HG03521 (cell line): Measurements from ENCODE around the gene EDARADD.
"Not testable (repeated sequence)": the region's sequence is repeated elsewhere in the genome, so short reads cannot be mapped to it uniquely, and the experiment has no call there.

ENCODE experiments used
- ATAC-seq: cut with Tn5 transposase; IDR thresholded peaks from one replicate; pipeline ENCODE4 v1.9.1; 2021; ENCODE audit warnings: mild to moderate bottlenecking, moderate library complexity; ENCODE audit not compliant: unreplicated experiment

Gene EDARADD

GRCh38 chr1:236429715-236430274 lies 35.7 kb downstream of the EDARADD start:
- no peak for ATAC-seq

DNA sequence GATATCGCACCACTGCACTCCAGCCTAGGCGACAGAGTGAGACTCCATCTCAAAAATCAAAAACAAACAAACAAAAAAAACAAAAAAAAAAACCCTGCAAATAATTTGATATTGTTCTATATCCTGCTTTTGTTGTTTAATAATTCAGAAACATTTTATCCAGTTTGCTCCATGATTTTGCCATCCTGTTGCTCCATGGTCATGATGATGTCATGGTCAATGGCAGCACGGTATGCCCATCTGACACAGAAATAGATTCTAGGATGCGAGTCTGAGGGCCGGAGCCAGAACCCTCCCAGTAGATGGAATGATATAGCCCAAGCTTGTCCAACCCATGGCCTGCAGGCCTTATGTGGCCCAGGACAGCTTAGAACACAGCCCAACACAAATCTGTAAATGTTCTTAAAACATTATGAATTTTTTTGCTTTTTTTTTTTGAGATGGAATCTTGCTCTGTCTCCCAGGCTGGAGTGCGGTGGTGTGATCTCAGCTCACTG lies 39.8 kb downstream of the EDARADD start:
- no peak for ATAC-seq

DNA sequence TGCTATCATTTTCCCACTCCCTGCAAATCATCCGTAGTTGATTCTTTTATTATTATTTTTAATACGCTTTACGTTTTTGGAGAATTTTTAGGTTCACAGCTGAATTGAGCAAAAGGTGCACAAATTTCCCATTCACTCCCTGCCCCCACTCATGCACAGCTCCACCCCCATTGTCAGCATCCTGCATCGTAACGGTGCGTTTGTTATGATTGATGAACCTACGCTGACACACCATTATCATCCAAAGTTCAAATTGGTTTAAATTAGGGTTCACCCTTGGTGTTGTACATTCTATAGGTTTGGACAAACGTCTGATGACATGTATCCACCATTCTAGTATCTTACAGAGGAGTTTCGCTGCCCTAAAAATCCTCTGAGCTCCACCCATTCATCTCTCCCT lies 44.5 kb downstream of the EDARADD start:
- no peak for ATAC-seq

DNA sequence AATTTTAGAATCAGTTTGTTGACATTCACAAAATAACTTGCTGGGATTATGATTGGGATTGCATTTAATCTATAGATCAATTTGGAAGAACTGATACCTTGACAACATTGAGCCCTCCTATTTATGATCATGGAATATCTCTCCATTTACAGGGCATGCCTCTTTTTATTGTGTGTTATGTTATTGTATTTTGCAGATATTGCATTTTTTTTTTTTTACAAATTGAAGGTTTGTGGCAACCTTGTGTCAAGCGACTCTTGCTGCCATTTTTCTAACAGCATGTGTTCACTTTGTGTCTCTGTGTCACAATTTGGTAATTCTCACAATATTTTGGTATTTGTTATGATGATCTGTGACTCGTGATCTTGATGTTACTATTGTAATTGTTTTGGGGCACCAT lies 46.3 kb downstream of the EDARADD start:
- ATAC-seq: no peak

GRCh38 chr1:236450779-236451178 lies 56.7 kb downstream of the EDARADD start:
- ATAC-seq: no peak

DNA sequence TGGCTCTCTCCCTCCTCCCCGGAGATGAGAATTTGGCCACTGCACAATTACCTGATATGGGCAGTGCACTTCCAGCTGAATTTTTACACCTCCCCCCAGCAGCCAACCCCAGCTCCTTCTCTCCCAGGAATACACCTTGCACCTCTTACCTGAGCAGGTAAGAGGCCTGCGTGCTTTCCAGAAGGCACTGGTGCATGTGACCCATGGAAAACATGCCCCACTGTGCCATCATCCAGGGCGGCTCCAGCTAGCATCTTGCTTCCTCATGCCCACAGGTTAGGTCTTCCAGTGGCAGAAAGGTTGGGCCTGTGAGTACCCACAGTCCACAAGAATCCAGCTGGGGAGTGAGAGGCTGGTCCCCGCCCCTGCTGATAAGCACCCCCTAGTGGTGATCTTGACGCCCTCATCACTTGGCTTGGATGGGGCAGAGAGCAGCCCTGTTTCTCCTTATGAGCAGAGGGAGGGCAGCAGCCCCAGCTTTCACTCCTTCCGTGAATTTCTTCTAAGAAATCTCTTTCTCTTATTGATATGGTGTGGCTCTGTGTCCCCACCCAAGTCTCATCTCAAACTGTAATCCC lies 57.8 kb downstream of the EDARADD start:
- no peak for ATAC-seq

DNA sequence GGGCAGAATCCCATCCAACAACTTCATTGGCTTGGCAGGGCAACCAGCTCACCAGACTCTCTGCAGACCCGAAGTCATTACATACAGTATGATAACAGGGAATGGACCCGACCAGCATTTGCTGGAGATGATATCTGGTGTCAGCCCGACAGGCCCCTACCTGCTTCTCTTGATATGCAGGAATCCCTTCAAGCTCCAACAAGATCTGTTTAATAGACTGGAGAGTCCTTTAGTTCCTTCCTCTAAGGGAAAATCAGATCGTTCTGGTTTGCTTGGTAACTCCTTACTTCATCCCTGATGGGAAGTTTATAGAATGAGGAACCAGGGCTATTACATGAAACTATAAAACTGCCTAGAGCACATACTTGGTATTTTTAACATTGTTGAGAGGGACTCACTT lies 61.2 kb downstream of the EDARADD start:
- ATAC-seq: no peak

DNA sequence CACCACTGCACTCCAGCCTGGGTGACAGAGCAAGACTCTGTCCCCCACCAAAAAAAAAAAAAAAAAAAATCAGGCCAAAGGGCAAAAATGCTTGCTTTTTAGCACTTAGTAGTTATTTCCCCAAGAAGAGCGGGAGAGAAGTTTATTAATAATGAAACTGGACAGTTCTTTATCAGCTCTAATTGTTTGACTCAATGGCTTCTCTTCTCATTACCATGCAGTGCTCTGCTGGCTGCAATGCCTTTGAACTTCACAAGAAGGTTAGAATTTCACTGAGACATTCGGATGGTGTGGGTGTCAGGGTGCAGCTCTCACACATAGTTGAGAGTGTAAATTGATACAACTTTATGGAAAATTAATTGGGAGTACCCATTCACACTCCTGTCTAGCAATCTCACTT lies 63.7 kb downstream of the EDARADD start:
- no peak for ATAC-seq

DNA sequence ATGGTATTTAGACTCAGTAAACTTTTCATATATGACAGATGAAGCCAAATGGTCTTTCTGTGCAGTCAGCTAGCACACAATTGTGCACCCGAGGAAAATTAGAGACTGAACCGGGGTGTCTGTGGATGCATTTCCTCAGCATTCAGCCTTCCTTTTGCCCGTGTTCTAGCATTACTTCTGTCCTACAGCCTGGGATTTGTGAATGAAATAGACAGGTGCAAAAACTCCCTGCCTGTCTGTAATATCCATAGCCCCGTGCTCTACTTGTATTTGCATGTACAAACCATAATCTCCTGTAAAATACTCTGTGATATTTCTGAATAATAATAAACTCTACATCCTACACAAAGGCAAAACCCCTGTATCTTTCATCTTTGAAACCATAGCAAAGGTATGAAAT lies 64.9 kb downstream of the EDARADD start:
- no peak for ATAC-seq

- no peak for ATAC-seq
Measured at GRCh38 chr1:236460103-236460502, 66.0 kb downstream of the EDARADD start.

DNA sequence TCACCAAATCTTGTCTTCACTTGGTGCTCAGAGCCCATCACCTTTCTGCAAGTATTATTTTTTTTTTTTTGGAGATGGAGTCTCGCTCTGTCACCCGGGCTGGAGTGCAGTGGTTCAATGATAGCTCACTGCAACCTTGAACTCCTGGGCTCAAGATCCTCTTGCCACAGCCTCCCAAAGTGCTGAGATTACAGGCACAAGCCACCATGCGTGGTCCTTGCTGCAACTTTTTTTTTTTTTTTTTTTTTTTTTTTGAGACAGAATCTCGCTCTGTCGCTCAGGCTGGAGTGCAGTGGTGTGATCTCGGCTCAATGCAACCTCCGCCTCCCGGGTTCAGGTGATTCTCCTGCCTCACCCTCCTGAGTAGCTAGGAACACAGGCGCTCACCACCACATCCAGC lies 70.1 kb downstream of the EDARADD start:
- ATAC-seq: not testable (repeated sequence)

- ATAC-seq: no peak
Measured at GRCh38 chr1:236465231-236465958, 71.3 kb downstream of the EDARADD start.

- peak; percentile 72 for ATAC-seq
Measured at GRCh38 chr1:236465959-236466303, 71.8 kb downstream of the EDARADD start.

DNA sequence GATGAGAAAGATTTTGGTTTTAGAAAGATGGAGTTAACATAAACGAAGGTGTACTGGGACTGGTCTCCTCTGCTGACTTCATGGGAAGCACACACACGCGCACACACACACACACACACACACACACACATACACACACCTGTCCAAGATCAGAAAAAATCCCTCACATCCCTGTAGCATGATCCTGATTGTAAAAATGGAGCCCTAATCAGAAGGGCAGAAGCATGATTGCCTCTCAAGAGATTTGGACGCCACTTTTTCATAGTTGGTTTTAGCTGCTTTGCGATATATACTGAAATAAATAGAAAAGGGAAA lies 73.2 kb downstream of the EDARADD start:
- no peak for ATAC-seq

GRCh38 chr1:236468625-236469024 lies 74.5 kb downstream of the EDARADD start:
- ATAC-seq: no peak

DNA sequence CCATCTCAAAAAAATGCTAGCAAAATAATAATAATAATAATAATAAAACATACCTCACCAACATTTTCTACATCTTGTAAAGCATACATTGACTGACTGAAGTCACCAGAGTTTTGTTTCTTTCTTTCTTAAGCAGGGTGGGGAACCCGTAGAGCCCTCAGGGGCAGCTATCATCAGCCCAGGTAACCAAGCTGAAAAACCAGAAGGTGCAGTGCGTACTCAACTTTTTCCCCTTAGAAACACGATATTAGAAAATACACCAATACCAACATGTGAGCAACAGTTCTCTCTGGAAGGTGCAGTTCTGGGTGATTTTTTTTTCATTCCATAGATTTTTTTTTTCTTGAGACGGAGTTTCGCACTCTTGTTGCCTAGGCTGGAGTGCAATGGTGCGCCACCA lies 75.4 kb downstream of the EDARADD start:
- ATAC-seq: no peak

DNA sequence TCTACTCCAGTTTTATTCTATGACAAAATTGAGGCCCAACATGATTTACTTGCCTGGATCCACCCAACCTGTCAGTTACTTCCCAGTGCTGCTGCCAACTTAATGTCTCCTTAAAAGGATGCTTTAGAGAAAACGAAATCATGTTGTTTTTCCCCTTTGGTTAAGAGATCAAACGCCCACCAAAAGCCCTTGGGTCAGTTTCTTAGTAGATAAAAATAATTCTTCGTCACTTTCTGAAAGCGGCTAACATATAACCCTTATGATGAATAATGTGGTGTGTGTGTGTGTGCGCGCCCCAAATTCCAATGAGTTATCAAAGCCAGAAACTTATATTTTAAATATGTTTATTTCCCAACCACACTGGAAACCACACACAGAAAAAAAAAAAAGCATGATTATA lies 77.0 kb downstream of the EDARADD start:
- ATAC-seq: no peak

GRCh38 chr1:236471653-236472052 lies 77.6 kb downstream of the EDARADD start:
- no peak for ATAC-seq

GRCh38 chr1:236472850-236473788 lies 79.0 kb downstream of the EDARADD start:
- ATAC-seq: no peak

DNA sequence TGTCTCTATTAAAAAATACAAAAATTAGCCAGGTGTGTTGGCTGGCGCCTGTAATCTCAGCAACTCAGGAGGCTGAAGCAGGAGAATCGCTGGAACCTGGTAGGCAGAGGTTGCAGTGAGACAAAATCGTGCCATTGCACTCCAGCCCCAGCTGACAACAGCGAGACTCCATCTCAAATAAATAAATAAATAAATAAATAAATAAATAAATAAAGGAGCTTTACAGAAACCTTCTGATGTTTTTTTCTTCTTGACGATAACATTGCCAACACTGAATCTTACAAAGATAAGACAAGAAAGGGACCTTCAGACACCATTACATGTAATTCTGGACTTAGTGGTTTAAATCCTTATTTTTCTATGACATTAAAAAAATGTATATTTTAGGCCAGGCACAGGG lies 81.9 kb downstream of the EDARADD start:
- no peak for ATAC-seq

DNA sequence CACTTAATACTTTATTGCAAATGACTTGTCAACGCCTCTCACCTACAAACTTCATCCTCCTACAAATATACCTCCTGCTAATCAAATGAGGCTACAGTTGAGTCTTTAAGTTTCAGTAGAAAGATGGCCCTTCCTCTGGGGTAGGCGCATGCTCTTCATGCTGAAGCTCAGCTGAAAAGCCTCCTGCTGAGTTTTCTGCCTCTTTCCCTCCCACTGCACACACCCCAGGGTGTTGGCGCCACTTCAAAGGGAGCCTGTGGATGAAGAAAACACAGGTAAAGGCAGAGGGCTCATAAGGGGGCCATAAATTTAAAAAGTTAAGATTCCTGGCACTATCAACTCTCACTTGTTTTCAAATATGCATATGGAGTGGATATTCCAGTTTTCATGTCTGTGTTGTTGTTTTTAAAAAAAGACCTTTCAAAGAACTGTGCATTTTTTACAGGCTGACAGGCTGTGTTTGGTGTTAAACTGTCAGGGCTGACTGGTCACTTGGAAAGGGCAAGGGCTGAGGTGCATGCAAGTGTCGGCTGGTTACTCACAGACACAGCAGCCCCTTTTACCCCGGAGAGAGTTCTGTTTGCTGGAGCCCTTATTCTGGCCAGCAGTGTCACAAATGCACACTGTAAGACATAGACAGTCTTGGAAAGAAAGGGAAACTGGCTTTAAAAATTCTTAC lies 86.8 kb downstream of the EDARADD start:
- no peak for ATAC-seq
